ENCODE measurements around the gene STUM. TPM values are rescaled to one million over a fixed set of nuclear protein-coding genes. Genes with fewer than 3 reads are reported as not detected.

Gene STUM
- total RNA-seq, 1 experiment from 2014 or later, result 0.03 TPM

- BruUV-seq (replicated peaks), result no TSS peak
- POLR2A ChIA-PET, result no interaction called here
- intact Hi-C loops (cut with micrococcal nuclease; ENCODE audit: unreplicated experiment), result no loop called here
- Histone ChIP-seq H3K36me3 (ENCODE audit: control insufficient read depth, insufficient read depth, low read length) (no peaks in the 10 kb centered on the region), H3K27ac (ENCODE audit: low read length) (no peak overlapping the region), H3K4me1 (ENCODE audit: control insufficient read depth, insufficient read depth, low read length) (no peaks in the 10 kb centered on the region), H3K4me3 (ENCODE audit: low read depth in 2 of 2, low read length in 2 of 2) (no peak overlapping the region), H3K9me3 (ENCODE audit: control insufficient read depth, insufficient read depth, low read depth, low read length) (no peaks in the 10 kb centered on the region), H3K27me3 (ENCODE audit: control insufficient read depth, insufficient read depth, low read length) (no peaks in the 10 kb centered on the region; the same call in none of the 2 replicates)
- TF ChIP-seq TCF7L2 (IDR thresholded peaks at IDR 0.05; ENCODE audit: low read depth, low read length) (no peak), SIN3A (IDR thresholded peaks at IDR 0.05; ENCODE audit: borderline replicate concordance, insufficient read depth, low read depth, low read length) (no peak), REST (IDR thresholded peaks at IDR 0.05; ENCODE audit: insufficient read depth in 1 of 2, low read depth in 2 of 2, low read length in 1 of 2) (no peak), POLR2AphosphoS5 (IDR thresholded peaks at IDR 0.05; ENCODE audit: low read depth, low read length) (no peak), CTCF (IDR thresholded peaks at IDR 0.05) (no peak)
- DNase-seq (ENCODE audit: low read depth, low spot score) (no peak), ATAC-seq (no peak)
- CTCF ChIA-PET, result interaction anchor here (0.7 kb wide), 1 partner anchor 18 kb away, joined by 3 read pairs; no protein-coding TSS in a partner anchor
- in situ Hi-C loops (cut with HindIII; ENCODE audit: low pct_unique_long_range_greater_than_20kb, low sequenced_read_pairs), result no loop called here
These were observed 42.0 kb downstream of the STUM start for GRCh38 chr1:226590614-226591013.

GRCh38 chr1:226593541-226593940, 45.0 kb downstream of the STUM start:
- no peaks in the 10 kb centered on the region for H3K36me3 ChIP-seq (ENCODE audit: control insufficient read depth, insufficient read depth, low read length)
- intact Hi-C loops (cut with micrococcal nuclease; ENCODE audit: unreplicated experiment), result no loop called here
- in situ Hi-C loops (cut with HindIII; ENCODE audit: low pct_unique_long_range_greater_than_20kb, low sequenced_read_pairs), result no loop called here
- TF ChIP-seq CTCF (IDR thresholded peaks at IDR 0.05) (no peak), REST (IDR thresholded peaks at IDR 0.05; ENCODE audit: insufficient read depth in 1 of 2, low read depth in 2 of 2, low read length in 1 of 2) (no peak), TCF7L2 (IDR thresholded peaks at IDR 0.05; ENCODE audit: low read depth, low read length) (no peak), SIN3A (IDR thresholded peaks at IDR 0.05; ENCODE audit: borderline replicate concordance, insufficient read depth, low read depth, low read length) (no peak), POLR2AphosphoS5 (IDR thresholded peaks at IDR 0.05; ENCODE audit: low read depth, low read length) (no peak)
- 0 out of 2 replicates have a peak, but pooled peaks cover 3% of the 10 kb centered on the region for H3K27me3 ChIP-seq (ENCODE audit: control insufficient read depth, insufficient read depth, low read length)
- H3K4me1 ChIP-seq (ENCODE audit: control insufficient read depth, insufficient read depth, low read length), result no peaks in the 10 kb centered on the region
- no peak overlapping the region for H3K27ac ChIP-seq (ENCODE audit: low read length)
- BruUV-seq (replicated peaks), result no TSS peak
- no peaks in the 10 kb centered on the region for H3K9me3 ChIP-seq (ENCODE audit: control insufficient read depth, insufficient read depth, low read depth, low read length)
- no peak for ATAC-seq
- CTCF ChIA-PET, result interaction anchor here (0.6 kb wide), 2 partner anchors 31 to 270 kb away, joined by 5 to 8 read pairs; no protein-coding TSS in a partner anchor
- POLR2A ChIA-PET, result interaction anchor here (0.6 kb wide), 1 partner anchor 970 kb away, joined by 4 read pairs; the partner anchor contains the start of gene ZNF678
- DNase-seq (ENCODE audit: low read depth, low spot score), result no peak
- no peak overlapping the region for H3K4me3 ChIP-seq (ENCODE audit: low read depth in 2 of 2, low read length in 2 of 2)

Data from Panc1 (cell line).